Fibroblast of upper back skin (primary cell): ENCODE data around the gene ASCC3.
"Not testable (repeated sequence)": the region's sequence is repeated elsewhere in the genome, so short reads cannot be mapped to it uniquely, and the experiment has no call there.

Experiments
- DNase-seq: peaks from one replicate; pipeline ENCODE4 v3.0.0-alpha.2; 2013

ASCC3 gene

DNA sequence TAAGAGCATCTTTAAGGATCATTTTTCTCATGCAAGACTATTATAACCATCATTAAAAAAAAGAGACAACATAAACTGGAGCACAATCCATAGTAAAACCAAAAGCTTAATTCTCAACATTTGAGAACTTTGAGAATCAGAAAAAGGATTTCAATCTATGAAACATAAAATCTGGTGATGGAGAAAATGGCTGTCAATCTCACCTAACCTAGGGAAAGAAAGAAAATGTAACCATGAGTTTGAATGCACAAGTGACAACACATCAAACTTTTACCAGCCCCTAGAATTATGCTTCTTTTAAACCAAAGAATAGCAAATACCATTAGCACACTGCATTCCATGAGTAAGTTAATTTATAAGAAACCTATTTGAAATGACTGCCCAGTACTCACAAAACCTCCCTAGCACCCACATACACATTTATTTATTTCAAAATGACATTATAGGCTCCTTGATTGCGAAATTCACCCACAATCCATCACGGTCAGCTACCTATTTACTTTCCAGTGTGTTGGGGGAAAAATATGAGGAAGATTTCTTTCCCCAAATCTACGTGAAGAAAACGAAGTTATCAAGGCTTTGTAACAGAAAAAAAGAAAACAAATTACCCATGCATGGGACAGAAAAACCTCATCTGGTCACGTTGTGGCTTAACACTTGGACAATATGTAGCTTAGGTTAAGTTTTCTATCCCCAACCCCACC lies 828 bp downstream of the ASCC3 start:
- DNase-seq, result no peak

DNA sequence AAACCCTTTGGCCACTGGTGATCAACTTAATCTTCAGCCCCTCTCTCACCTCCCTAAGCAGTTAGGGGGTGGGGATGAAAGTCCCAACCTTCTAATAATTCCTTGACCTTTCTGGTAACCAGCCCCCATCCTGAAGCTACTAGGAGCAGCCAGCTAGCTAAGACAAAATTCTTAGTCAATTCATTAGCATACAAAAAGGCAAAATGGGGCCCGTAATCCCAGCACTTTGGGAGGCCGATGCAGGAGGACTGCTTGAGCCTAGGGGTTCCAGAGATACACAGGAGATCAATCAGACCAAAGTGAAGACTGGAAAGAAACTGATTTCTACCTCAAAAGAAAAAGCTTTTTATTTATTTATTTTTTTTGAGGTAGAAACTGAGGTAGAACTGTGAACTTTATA lies 1.8 kb downstream of the ASCC3 start:
- DNase-seq, result no peak

DNA sequence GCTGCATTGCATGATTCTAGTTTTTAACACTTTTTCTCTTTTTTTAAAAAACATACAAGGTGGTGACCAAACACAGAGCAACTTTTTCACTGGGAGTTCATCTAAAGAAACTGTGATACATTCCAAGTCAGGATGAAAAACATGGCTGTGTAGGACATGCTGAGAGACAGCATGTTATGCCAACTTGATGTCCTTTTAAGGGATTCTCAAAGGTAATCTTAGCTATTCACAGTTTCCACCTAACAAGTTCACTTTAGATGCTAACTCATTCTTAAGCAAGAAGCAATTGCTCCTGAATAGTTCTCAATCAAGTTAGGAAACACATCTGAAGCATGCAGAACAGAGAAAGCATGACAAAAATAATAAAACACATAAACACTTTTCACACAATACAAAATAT lies 3.3 kb downstream of the ASCC3 start:
- DNase-seq, result no peak

DNA sequence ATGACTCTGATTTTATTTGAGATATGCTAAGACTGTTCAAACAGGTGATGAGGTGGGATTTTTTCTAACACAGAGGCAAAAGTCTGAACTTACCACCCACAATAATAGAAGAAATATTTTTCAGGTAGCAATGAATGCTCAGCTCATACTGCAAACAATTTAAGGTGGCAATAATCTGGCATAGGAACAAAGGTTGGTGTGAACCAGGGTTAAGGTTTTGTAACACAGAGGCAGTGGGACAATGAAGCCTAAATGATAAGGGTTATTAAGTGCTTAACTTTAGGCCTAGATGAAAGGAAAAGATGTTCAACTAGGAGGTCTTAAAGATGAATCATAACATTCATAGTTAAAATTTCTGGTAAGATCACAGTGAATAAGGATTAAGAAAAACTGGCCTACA lies 4.9 kb downstream of the ASCC3 start:
- DNase-seq, result no peak

DNA sequence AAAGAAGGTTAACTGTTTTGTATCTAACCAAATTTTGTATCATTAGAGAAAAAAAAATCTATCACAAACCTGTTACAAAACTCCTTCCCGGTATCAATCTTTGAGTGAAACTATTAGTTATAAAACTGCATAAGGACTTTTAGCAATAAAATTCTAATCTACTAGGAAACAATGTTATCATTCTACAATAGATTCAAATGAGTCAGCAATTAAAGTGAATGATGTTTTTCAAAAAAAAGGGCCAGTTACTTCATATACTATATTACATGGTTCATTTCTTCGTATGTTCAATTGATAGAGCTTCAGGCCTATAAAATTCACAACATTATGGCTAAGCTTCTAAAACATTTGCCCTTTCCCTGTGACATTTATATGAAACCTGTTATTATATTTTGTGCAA lies 15.6 kb downstream of the ASCC3 start:
- DNase-seq, result no peak

DNA sequence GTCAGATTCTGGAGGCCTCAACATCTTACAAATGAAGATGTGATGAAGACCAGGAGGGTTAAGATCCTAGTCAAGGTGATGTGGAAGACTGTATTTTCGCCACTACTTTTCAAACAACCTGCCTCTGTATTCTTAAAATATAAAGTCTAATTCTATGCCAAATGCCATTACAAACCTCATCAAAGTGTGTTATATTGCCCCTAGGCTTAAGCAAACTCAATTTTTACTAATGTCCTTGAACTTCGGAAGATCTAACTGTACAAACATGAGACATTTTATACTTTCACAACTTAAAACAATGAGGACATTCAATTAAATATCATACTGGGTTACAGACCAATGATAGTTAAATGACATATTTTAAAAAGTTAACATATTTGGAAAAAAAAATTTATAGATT lies 19.1 kb downstream of the ASCC3 start:
- no peak for DNase-seq

DNA sequence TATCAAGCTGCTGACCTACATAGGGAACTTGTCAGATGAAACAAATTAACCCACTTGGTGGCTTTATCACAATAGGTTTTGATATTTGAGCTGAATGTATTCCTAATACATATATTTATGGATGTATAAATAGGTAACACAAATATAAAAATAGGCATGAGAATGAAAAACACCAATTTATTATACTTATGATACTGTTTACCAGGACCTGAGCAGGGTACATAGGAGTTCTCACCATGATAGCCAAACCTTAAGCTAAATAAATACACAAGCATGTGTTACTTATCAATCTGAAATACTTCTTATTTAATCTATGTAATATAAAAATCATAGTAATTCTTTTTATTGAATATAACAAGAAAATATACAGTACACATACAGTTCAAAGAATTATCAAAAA lies 25.0 kb downstream of the ASCC3 start:
- DNase-seq, result no peak

DNA sequence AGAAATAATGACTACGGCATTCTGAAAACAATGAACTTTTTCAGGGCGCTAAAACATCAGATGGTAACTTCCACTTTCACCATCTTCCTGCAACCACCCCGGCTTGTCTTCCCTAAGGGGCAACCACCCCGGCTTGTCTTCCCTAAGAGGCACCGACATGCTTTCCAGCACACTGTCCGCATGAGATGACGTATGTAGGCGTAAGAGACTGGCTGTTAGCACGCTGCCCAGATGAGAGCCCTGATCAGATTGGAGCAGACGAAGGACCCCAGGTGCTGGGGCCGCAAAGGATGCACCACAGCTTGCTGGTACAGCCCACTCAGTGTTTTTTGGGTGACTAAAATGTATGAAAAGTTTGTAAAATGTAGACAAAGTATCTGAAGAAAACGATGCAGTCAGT lies 29.3 kb downstream of the ASCC3 start:
- DNase-seq, result no peak

DNA sequence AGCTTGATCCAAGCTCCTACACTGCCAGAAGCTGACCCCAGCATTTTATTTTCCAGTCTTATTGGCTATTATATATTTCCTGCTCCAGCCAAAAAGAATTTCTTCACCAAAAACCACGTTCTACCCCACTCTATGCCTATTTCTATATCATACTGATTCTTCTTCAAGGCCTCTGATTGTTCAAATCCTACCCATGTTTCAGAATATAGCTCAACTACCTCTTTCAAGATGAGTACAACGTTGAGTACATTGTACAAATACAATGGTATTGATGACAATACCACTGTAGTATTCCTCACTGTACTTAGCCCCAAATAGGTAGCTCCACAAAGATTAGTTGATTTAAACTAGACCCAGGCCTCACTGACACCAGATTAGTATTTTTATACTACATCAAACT lies 31.0 kb downstream of the ASCC3 start:
- no peak for DNase-seq

DNA sequence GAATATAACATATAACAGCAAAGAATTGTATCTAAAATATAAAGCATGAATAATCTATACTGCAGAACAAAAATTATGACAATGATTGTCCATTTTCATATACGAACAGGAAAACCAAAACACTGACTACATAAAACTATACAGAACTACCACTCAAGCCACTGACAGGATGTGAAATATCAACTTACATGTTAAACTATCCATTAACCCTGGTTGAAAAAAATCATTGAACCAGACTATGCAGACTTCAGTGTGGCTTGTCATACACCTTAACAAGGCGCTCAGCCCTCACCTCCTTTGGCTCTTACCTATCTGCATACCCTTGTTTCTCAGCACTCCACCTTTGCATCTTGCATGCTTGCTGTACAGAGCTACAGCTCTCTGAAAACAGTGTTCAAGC lies 34.9 kb downstream of the ASCC3 start:
- DNase-seq, result no peak

DNA sequence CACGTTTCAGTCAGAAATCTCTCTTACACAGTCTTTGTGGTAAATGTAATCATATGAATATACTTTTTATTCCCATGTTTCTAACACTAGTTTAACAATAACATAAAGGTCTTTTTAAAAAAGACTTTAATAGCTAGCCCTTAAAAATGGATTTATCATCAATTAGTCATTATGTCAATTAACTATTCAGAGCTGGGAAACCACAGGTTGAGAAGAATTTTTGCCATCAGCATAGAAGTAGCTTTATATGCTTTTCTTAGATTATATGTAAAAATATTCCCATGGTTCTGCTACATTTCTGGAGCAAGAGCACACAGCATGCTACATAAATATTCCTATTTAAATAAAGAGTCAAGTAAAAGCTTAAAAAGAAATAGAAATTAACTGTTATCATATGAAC lies 35.5 kb downstream of the ASCC3 start:
- no peak for DNase-seq

DNA sequence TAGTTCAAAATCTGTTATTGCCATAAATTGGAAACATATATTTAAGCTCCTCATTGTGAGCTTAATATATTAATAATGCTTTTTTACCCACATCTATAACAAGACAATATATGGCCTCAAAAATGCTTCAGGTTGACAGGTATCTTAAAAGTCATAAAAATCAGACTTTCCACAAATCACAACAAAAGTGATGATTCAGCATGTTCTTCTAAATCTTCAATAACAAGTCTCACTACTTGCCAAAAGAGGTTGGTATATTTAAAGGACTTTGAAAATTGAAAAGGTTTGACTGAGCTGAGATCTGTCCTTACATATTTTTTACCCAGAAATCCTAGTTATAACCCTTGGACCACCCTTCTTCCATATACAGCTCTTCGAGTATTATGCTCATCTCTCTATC lies 41.7 kb downstream of the ASCC3 start:
- no peak for DNase-seq

DNA sequence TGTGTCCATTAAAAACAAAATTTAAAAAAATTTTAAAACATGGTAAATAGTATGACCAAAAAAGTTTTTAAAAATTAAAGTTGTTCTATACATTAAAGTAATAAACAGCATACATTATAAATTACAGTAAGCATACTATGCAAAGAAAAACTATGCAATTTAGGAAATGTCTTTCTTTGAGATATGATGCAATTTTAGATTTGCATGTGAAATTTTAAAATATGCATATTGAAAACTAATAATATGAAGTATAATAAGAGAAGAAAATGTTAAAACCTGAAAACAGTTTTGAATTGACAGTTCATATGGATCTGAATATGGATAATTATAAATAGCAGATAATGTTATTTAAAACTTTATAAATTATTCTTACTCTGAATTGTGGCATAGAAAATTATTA lies 43.1 kb downstream of the ASCC3 start:
- no peak for DNase-seq

DNA sequence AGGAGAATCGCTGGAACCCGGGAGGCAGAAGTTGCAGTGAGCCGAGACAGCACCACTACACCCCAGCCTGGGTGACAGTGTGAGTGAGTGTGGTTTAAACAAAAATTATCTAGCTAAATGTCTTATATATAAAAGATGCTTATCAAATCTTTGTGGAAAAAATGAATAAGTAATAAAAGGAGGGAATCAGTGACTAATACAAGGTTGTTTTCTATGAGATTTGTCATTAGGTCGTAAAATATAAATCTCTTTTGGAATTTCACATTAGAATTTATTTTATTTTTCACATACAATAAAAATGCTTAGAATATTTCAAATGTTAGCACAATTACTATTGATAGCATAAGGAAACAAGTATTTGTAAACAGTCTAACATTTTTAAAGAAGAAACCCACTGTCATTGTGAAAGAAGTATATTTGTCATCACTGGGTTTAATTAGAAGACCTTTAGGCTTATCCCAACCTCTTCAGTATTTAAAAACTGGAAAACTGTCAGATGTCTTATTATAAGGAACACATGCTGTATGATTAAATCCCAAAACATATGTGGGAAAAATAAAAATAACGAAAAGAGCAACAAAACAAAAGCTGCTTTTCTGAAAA lies 47.1 kb downstream of the ASCC3 start:
- DNase-seq, result no peak

DNA sequence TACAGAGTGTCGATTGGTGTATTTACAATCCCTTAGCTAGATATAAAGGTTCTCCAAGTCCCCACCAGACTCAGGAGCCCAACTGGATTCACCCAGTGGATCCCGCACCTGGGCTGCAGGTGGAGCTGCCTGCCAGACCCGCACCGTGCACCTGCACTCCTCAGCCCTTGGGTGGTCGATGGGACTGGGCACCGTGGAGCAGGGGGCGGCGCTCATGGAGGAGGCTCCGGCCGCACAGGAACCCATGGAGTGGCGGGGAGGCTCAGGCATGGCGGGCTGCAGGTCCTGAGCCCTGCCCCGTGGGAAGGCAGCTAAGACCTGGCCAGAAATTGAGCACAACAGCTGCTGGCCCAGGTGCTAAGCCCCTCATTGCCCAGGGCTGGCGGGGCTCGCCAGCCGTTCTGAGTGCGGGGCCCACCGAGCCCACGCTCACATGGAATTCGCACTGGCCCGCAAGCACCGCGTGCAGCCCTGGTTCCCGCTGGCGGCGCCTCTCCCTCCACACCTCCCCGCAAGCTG lies 52.0 kb downstream of the ASCC3 start:
- not testable (repeated sequence) for DNase-seq

DNA sequence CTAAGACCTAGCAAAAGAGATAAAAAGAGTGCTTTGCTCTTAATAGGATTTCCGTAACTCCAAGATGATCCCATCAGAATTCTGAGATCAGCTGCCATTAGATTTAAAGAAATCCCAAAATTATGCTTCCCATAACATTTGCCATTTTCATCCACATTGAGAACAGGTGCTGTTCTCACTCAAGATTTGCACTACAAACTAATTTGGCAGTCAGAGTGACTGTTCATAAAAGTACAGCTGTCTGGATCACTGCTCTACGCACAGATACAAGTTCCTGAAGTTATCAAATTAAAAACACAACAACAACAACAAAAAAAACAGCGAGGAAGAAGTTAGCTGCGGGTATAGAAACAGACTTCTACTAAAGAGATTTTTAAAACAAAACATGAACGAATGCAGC lies 58.1 kb downstream of the ASCC3 start:
- DNase-seq, result no peak

DNA sequence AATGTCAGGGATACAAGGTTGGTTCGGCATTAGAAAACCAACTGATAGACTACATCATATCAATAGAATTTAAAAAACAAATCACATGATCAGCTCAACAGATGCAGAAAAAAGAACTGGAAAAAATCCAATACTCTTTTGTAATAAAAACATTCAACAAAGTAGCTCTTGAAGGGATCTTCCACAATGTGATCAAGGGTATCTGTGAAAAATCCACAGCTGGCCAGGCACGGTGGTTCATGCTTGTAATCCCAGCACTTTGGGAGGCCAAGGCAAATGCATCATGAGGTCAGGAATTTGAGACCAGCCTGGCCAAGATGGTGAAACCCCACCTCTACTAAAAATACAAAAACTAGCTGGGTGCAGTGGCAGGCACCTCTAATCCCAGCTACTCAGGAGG lies 63.1 kb downstream of the ASCC3 start:
- no peak for DNase-seq

DNA sequence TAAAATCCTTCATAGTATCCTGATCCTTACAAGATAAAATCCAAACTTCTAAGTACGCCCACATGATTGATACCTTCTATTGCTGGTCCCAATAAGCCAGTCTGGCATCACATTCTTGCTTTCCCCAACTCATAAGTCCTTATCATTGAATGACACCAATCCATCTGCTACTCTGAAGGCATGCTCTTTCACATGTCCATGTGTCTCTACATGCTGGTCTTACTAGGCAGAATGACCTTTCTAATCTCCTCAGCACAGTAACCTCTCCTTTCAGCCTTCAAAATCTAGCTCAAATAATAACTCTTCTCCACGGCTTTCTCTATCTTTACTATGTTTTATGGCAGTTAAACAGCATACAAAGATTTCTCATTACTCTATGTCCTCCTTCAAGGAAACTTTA lies 71.1 kb downstream of the ASCC3 start:
- no peak for DNase-seq

DNA sequence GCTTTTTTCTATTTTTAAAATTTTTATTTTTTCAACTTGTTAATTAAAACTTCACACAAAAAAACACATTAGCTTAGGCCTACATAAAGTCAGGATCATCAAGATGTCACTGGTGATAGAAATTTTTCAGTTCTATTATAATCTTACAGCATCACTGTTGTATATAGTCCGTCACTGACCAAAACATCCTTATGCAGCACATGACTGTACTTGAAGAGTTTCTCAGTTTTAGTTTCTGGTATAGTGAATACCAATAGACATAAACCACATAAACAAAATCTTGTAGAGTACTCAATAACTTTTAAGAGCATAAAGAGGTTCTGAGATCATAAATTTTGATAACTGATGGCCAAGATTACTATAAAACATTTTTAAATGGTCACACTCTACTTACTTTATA lies 71.8 kb downstream of the ASCC3 start:
- no peak for DNase-seq

DNA sequence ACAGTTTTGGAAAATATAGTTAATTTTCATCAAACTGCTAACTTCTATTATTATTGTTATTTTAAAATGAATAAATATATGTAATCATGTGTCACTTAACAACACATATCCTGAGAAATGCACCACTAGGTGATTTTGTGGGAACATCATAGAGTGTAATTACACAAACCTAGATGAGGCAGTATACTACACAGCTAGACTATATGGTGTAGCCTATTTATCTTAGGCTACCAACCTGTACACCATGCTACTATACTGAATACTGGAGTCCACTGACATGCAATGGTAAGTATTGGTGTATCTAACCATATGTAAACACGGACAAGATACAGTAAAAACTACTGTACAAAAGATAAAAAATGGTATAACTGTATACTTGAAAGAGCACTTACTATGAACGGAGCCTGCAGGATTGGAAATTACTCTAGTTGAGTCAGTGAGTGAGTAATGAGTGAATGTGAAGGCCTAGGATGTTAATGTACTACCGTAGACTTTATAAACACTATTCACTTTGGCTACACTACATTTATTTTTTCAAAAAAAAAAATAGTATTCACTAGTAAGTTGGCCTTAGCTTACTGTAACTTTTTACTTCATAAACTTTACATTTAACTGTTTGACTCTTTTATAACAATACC lies 72.4 kb downstream of the ASCC3 start:
- peak; percentile 38 for DNase-seq

DNA sequence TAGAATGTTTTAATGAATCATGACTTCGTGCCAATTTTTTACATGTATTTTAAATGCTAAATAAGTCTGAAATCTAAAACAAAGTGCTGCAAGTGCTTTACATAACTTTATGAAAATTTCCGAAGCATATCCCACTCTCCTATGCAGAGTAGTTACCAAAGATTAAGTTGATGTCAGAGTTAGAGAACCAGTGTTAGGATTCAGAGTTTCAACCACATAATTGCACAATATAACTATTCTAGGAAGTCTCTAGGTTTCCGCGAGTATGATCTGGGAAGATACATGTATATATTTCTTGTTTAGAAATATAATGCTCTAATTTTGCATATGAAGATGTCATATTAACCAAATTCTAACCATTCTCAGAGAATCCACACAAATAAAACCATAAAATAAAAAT lies 74.8 kb downstream of the ASCC3 start:
- DNase-seq, result no peak

DNA sequence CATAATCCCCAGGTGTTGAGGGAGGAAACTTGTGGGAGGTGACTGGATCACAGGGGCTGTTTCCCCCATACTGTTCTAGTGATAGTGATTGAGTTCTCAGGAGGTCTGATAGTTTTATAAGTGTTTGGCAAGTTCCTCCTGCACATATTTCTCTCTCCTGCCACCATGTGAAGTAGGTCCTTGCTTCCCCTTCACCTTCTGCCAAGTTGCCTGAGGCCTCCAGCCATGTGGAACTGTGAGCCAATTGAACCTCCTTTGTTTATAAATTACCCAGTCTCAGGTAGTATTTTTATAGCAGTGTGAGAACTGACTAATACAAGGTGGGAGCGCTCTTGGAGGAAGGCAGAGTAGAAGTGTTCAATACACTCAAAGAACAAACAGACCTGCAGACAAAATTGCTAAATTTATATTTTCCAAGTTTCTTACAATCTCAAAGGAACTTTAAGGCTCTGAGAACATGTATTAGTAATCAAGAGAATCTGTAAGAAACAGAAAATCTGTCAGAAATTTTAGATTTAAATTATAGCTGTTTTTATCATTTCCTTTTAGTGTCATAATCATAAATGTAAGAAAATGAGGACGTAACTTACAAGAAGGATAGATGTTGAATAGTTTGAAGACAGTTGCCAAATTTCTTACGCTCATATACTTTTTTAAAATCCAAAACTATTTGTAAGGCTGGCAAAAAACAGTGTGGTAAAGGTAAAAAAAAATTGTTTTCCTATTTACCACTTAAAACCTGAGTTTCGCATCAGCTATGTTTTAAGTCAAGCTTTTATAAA lies 77.7 kb downstream of the ASCC3 start:
- no peak for DNase-seq

DNA sequence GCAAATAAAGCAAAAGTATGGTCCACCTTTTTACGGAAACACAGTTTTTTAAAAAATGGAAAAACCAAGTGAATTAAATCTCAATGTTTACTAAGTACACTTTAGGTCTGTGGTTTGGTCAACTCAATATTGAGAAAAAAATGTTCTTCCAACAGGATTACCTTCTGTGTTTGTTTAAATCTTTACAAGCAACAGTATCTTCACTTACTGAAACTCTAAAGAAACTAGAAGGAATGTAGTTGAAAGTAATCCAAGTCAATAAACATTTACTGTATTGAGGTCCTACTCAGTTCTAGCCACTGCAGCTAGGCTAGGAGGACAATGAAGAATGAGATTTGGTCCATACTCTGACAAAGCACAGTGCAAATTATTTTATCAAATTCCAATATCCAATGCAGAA lies 80.1 kb downstream of the ASCC3 start:
- DNase-seq, result no peak
